IPS DF 4.7 (cell line): ENCODE data around the gene KIRREL1.
"Not testable (repeated sequence)": the region's sequence is repeated elsewhere in the genome, so short reads cannot be mapped to it uniquely, and the experiment has no call there.

ENCODE experiments used
- DNase-seq: peaks from one replicate; pipeline ENCODE4 v3.0.0-alpha.2; 2013; ENCODE audit warnings: low spot score; ENCODE audit errors: extremely low read depth

Gene KIRREL1

DNA sequence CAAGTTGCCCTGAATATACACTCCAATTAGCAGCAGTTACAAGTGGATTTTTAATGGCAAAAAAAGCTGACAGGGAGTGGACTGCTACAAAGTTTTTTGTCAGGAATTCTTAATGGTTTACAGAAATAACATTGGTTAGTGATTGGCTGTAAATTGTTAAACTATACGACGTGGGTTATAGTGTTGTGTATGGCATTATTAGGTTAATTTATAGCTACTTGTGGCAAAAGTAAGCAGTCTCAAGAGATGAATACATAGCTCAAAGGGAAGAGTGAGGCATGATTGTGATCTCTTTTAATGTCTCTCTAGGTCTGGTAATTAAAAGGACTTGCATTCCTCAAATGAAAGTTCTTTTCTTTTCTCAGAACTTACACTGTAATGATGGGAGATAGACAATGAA, 111.4 kb downstream of the KIRREL1 start:
- DNase-seq: no peak

DNA sequence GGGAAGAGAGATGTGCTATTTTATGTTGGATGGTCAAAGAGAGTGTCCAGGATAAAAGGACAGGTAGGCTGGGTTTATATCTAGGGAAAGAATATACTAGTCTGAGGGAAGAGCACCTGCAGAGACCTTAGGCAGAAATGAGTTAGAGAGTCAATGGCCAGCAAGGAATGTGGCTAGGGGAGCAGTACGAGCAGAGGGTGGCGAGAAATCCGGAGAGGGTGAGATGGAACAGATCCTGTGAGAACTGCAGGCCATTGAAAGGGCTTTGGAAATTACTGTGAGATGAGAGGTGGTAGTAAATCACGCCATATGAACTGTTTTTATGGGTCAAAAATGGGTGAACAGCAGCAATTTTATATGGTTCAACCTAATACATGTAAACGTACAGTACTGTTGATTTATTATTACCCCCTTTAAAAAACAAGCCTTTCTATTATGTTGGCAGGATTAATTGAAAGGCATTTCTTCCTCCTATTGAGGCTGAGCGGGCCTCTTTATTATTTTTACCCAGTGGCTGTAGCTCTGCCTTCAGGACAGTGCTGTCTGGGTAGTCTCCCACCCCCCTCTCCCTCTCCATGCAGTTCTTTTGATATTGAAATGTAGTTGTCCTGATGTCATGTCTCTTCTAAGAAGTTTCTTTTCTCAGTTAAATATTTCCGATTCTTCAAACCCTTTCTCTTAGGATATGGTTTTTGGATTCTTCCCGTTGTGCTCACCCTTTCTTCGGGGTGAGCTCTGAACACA, 112.1 kb downstream of the KIRREL1 start:
- no peak for DNase-seq

DNA sequence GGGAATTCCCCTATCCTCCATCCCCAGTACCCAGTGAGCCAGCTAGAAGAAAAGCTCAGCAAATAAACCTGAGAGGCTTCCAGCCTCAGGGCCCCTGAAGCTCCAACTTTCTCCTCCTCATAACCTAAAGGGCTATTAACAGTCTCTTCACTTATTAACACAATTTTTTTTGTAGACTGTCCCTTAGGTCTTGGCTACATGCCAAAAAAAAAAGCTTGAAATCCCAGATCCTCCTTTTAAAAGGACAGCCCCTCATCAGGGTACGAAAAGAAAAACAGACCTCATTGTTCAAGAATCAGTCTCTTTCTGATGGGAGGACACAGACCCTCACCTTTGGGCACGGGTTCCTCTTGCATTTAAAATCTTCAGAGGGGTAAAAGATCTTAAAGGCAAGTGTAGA, 114.5 kb downstream of the KIRREL1 start:
- no peak for DNase-seq

DNA sequence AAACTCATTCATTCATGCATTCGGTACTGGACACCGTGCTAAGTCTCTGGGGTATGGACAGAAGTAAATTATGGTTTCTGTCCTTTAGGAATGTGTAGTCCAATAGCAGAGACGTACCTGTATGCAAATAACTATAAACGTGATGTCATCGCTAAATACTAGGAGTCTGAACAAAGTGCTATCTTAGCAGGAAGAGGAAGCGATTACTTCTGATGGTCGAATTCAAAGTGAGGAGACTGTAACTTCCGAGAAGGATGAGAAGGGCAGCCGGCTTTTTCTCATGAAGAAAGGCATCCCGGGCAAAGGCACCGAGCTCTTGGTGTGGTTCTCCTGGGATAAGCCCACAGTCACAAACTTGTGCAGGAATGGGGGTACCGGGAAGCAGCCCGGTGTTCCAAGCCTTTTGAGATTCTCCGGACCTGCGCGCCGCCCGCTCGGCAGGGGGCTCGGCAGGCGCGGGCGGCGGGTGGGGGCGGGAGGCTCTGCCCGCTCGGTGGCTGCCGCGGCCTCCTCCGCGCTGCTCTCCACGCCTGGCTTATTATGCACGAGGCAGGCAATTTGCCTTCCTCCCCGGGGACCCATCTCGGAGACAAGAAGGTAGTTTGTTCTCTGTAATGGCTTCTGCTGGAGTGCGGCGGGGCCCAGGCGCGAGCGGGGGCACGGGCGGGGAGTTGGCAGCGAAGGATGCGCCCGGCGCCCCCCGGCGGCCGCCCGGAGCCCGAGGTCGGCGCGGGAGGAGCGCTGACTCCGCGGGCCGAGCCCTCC, 119.7 kb downstream of the KIRREL1 start:
- DNase-seq: no peak

DNA sequence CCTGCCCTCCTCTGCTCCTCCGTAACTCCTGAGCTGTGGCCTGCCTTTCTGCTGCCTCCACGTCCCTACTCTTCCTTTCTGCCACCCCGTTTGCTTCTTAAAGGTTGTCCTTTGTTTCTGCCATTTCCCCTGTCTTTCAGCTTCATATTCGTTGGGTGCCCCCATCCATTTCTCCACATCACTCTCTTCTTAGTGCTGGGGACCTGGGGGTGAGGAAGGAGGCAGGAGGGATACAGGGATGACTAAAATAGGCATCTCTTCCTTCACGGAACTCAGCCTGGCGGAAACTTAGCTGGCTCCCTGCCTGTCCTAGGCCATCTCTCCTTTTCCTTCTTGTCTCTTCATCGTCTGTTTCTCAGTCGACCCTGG, 120.3 kb downstream of the KIRREL1 start:
- DNase-seq: no peak

DNA sequence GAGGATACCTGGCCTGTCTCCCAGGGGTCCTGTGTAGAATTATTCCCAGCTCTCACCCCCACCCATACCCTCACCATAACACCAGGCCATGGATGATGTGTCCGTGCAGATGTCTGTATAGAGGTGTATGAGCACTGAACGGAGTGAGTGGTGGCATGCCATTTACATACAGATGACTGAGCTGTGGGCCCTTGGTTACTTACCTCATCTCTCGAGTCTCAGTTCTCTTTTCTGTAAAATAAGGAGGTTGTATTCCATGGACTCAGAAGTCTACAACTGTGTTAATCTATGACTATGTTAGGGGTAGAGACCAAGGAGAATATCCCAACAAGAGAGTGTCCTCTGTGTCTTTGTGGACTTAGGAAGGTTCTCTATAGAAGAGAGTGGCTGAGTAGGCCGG, 121.7 kb downstream of the KIRREL1 start:
- DNase-seq: no peak

DNA sequence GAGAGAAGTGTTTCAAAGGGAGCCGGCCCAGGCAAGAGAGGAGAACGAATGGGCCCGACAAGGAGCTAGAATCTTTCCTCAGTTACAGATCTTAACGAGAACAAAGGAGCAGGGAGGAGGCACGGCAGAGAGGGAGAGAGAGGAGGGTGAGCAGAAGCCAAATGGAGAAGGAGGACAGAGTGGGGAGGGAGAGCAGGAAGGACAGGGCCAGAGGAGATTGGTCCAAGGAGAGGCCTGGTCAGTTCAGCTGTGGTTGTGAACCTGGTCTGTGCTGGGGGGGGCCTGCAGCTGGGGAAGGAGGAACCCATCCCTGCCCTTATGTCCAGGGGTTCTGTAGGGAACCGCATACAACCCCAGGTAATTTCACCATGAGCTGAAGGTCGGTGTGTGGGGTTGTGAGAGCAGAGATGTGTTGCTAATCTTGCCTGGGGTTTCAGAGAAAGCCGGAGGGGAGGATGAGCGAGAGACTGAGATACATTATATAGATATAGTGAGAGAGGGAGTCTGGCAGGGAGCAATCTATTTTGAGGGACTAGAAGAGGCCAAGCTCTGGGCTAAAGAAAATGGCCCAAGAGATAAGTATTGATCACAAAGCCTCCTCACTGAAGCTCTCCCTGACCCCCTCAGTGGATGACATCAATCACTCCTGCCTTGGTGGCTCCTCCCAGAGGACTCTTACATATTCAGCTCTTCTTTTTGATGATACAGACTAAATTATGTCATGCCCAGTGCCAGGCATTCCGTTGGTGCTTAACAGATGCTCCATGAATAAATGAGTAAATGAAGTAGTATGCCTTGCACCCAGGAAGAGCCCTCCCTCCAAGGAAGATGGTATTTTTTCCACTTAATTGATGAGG, 123.1 kb downstream of the KIRREL1 start:
- no peak for DNase-seq

DNA sequence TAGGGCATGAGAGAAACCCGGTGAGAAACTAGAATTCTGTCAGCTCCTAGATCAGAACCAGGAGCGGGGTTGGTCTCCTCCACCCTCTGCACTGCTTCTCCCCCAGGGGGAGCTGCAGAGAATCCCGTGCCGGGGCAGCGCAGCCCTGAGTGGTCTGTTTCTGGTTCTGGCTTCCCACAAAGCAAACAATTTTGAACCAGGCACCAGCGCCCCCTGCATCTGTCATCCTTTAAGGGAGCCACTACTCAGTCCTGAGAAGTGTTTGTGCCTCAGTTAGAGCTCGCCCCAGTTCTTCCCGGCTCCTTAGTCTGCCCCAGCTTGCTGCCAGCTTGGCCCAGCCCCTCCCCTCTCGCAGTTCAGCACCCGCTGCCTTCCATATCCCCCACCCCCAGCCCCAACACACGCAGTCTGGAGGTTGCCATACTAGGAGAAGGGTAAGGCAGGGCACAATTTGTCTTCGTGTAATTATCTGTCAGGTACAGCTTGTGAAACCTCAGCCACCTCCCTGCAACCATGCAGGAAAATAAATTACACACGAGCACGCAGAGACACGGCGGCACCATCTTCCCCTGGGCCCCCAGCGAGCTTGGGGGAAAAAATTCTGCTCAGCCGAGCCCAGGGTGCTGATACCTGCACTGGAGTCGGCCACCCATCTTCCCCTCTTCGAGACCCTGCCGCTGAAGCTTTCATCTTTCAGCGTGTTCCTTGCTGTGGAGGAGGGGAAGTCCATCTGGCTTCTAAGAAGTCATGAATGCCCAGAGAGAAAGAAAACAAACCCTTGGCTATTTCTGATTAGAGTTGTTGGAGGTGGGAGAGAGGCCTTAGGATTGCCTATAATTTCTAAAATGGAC, 124.6 kb downstream of the KIRREL1 start:
- DNase-seq: no peak

DNA sequence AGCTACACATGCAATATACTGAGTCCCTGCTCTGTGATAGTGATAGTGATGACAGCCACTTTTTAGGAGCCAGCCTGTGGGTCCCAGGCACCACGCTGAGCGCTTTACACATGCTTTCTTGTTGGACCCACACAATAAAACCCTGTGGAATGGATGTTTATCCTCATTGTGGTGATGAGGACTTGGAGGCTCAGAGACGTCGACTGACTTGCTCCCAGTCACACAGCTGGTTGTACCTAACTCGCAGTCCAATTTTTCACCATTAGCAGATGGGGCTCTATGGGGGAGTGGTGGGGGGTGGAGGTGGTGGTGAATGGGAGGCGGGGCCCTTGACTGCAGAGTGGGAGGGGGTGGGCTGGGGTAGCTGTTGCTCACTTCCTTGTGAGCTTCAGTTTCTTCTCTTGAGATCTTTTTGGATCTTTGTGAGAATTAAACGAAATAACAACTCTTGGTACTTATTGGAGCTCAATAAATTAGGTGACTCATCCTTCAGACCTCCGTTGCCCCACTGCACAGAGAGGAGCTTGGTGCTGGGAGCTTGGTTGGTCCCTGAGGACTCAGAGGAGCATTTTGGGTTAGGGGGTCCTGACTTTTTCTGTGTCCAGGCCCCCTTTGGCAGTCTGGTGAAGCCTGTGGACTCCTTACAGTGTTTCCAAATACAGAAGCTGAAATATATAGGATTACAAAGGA, 125.4 kb downstream of the KIRREL1 start:
- no peak for DNase-seq

DNA sequence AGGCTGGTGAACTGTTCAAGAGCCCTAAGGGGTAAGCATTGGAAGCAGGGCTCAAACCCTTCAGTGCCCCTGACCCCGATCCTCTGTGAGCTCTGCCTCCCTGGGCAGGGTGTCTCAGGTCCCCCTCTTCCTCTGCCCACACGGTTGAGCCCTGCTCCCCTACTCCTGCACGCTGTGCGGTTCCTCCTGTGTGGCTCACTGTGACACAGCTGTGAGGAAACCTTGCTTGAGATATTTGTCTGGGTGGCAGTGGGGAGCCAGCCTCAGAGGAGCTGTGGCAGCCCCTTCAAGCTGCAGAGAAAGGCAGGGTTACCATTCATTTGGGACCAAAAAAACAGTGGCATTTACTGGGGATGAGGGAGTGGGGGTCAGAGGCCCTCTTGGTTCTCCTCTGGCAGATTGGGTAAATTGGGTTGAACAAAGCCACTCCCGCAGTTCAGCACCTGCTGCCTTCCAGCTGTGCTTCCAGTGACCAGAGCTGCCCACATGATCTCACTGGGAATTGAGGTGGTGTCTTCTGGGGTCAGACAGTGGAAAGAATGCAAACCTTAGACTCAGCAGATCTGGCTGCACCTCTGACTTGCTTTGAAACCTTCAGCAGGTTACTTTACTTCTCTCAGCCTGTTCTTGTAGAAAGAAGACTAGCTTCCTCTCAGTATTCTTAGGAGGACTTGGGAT, 126.7 kb downstream of the KIRREL1 start:
- DNase-seq: no peak

DNA sequence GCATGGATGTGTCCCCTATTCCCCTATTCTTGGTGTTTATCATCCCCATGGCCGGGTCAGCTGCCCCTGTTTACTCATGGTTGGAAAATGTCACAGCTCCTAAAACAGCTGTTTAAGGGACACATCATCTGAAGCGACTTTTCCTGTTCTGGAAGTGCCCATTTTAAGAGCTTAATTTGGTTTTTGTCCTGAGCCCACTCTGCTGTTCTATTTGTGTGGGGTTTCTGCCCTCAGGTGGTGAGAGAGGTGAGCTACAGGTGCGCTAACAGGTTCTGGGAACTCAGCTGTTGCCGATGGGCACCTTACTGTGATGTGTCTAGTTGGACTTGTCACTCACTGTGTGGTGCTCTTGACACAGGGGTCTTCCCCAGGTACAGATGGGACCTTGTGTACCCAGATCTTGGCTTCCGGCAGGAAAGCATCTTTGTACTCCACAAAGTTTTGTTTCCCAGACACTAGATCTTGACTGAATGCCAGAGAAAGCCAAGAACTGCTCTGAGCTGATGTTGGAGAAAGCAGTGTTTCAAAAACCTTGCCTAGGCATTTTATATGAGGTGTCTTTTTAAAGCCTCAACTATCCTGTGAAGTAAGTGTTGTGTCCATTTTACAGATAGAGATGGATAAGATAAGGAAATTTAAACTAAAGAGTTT, 128.3 kb downstream of the KIRREL1 start:
- no peak for DNase-seq

DNA sequence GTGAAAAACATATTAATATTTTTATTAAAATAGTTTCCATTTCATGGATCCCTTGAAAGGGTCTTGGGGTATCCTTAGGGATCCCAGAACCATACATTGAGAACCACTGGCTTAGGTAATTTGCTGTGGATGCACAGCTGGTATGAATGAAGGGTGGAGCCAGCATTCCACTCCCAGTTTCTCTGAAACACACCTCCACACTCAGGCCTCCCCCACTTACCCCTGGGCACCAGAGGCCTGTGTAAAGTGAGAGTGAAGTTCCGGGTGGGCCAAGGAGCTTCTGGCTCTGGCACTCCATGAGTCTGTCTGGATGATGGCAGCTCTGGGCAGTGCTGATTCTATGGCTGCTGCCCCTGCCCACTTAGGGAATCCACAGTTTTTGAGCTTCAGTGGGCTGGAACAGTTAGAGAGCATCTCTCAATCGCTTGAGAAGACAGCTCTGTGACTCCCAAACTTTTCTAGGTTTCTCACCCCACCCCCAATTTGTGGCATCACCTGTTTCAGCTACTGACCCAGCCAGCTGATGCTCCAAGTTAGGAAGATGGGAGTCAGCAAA, 129.5 kb downstream of the KIRREL1 start:
- no peak for DNase-seq

DNA sequence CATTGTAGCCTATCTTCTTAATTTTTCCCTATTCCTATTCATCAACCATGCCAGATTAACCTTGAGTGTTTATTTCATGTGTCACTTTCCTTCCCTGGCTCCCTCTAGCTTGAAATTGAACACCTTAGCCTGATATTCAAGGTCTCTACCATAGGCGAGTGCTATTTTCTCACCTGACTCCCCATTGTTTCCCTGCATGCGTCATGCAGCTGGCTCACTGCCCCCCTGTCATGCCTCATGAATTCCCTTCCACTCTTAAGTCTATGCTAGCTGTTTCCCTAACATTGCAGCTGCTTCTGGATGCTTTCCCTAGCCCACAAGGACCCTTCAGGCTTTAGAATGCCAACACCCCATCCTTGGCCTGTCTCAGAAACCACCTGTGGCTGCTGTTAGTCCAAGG, 130.6 kb downstream of the KIRREL1 start:
- no peak for DNase-seq

DNA sequence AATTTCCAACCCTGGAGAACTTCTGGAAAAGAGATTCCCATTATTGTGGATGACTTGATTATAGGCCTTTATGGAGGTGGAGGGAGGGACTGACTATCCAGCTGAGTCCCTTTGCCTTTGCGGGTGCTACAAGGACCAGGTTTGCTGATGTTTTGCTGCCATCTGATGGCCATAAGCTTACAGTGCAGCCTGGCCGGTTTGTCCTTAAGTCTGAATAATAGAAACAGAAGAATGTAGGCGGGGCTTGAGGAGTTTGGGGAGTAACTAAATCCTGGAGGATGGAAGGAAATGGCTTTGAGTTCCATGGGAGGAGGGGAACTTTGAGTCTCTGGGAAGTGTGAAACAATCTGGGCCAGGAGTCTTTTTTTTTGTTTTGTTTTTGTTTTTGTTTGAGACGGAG, 131.6 kb downstream of the KIRREL1 start:
- peak; percentile 98 for DNase-seq

DNA sequence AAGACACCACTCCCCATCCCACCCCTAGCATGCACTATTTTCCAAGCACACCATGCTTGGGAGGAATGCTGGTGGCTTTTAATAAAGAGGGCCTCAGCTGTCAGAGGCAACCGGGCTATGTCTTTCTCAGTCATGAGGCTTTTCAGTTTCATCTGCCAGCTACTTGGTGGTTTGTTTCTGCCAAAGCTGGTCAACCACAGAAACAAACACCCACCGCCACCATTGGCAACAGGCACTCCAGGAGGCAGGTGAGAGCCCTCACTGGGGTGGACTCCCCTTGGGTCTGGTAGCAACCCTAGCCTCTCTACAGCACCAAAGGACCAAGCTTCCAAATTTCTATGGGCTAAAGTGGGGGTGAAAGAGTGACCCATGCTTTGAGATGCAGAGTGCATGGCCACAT, 133.0 kb downstream of the KIRREL1 start:
- DNase-seq: no peak

DNA sequence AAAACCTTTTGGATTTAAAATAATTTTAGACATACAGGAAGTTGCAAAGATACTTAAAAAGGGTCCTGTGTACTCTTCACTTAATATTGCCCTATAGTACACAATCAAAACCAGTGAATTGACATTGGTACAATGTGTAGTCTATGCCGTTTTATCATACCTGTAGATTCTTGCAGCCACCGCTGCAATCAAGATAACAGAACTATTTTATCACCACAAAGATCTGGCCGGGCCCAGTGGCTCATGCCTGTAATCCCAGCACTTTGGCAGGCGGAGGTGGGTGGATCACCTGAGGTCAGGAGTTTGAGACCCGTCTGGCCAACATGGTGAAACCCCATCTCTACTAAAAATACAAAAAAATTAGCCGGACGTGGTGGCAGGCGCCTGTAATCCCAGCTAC, 135.1 kb downstream of the KIRREL1 start:
- DNase-seq: not testable (repeated sequence)

DNA sequence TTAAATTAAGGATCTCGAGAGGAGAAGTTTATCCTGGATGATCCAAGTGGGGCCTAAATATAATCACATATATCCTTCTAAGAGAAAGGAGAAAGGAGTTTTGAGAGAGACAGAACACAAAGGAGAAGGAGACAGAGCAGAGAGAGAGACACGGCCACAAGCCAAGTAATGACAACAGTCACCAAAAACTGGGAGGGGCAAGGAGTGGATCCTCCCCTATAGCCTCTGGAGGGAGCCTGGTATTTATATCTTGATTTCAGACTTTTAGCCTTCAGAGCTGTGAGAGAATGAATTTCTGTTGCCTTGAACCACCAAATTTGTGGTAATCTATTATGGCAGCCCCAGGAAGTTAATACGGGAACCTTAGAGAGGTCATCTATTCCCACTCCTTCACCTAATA, 137.8 kb downstream of the KIRREL1 start:
- DNase-seq: no peak

DNA sequence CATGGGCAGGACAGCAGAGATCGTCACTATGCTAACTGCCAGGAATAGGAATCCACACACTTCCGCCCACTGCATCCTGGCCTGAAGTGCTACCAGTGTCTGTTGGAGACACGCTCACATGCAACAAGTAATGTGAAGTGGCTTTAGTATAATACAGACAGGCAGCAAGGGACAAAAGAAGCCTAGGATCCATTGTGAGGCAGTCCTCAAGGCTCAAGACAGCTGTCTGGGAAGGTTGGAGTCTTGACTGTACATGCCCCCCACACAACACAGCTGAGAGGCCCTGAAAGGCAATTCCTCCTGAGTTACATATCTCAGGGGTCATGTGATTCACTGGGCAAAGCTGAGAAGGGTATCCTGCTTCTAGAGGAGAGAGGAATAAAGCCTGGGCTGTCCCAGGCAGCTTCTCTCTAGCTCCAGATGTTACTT, 147.3 kb downstream of the KIRREL1 start:
- no peak for DNase-seq

DNA sequence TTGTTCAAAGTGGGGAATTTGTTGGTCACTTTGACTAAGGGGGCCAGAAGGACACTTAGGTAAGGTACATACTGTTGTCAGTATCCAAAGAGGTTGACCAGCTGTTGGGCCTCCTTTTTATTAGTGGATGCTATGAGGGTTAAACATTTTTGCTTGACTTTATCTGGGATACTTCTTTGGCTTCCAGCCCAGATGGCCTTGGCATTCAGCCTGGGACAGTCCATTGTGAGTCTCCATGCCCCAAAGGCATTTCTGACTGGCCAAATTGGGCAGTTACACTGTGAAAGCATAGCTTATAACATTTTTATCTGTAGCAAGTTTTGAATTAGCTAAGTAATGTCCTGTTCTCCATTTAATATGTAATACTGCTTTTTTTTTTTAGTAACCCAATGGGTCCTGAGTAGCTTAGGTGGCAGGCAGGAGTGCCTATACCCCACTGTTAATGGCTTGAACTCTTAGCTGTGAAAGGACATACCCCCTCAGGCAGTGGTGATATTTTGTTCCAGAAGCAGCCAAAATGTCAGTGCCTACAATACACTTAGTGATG, 151.8 kb downstream of the KIRREL1 start:
- no peak for DNase-seq
